CD4-positive, alpha-beta T cell treated with Interleukin-6 at 100 ng/mL for 8 hours (primary cell): Measurements from ENCODE around the gene PCSK2.

Experiments used
- DNase-seq: peaks from one replicate; pipeline ENCODE4 v3.0.0-alpha.2; 2020; ENCODE audit warnings: mixed read lengths, low spot score

The PCSK2 gene

DNA sequence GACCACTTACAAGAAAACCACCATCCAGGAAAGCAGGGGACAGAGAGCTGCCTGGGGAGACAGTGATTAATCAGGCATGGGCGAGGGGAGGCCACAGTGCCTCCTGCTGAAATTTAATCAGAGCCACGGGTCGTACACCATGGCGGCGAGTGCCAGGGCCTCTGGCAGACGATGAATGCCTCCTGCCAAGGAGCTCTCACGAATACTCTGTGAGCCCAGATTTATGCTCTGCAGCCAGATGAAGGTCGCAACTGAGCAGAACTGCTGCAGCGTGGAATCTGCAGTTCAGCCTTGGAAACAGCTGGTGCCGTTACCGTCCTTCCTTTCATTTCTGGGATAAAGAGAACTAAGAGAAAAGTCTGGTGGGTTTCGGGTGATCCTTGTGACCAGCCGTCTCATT, 218.7 kb downstream of the PCSK2 start:
- no peak for DNase-seq

DNA sequence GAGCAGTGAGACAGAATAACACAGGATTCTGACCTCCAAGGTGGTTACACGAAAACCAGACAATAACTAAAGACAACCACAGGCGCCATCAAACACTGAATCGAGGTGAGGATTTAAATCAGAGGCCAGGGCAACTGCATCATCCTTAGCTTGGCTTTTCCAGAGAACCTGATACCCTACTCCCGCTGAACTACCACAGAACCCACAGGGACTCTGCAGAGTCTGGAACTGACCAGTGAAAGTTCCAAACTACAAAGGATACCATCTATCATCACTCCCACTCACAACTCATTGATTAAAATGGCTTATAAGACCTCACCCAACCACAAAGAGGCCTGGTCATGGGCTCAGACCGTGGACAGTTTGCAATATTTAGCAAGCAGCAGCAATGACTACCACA, 219.3 kb downstream of the PCSK2 start:
- no peak for DNase-seq

DNA sequence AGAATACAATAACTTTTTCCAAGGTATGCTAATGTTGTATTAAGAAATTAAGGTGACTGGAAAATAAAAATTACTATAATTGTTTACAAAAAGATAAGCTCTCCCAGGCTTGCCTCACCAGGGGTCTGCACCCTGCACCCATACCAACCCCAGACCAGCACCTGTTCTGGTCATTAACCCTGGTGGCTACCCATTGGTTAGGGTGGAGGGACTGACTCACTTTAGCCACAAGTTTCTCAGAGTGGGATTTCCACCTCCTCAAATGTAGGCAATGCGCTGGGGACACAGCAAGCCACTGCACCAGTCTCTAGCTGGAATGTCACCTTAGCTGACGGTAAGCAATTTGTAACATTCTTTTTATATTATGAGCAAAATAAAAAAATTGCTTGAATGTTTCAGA, 221.2 kb downstream of the PCSK2 start:
- DNase-seq = no peak

DNA sequence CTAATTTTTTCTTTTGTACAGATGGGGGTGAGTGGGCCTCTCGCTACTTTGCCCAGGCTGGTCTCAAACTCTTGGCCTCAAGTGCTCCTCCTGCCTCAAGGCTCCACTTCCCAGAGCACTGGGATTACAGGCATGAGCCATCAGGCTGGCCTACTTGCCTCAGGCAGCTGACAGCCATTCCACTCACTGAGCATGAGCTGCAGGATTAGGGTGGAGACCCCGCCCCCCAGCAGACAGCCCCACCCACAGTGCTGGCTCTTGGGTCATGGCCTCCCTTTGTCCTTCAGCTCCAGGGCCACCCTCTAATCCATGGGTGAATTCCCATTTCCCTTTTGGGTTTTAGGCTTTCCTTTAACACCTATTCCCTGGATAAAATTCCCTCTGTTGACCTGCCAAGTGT, 222.2 kb downstream of the PCSK2 start:
- DNase-seq = no peak

DNA sequence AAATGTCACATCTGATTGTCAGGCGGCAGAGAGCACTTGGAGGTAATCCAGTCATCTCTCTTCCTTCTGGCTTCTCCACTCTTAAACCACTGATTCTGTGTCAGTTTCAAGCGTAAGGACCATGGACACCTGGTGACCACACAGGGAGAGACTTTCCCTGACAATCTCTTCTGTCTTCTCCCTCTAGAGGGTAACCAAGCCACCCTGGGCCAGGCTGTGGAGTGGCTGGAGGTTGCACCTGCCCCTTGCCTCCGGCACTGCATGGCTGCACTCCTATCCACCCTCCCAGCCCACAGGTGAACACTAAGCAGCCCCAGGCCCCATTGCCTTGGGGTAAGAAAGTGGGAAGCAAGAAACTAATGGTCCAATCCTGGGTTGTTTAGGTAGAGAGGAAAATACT, 225.6 kb downstream of the PCSK2 start:
- no peak for DNase-seq

DNA sequence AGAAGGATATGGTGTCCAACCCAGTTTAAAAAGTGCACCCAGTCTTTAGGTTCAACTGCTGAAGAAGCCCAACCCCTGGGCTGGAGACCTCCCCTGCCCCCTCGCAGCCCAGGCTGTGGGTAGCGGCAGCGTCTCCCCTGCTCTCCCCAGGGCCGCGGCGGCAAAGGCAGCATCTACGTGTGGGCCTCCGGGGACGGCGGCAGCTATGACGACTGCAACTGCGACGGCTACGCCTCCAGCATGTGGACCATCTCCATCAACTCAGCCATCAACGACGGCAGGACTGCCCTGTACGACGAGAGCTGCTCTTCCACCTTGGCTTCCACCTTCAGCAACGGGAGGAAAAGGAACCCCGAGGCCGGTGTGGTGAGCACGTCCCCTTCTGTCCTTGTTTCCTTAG, 226.8 kb downstream of the PCSK2 start:
- DNase-seq = no peak

DNA sequence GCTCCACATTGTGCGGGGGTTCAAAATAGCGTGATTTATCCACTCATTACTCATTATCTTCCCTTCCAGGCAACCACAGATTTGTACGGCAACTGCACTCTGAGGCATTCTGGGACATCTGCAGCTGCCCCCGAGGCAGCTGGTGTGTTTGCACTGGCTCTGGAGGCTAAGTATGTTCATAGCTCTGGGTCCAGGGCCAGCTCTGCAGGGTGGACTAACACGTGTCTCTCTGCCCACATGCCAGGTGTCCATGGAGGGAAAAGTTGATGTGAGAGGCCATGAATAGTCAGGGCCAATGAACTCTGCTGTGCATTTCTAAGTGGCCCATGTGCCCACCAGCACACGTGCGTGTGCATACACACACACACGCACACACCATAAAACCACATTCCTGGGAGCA, 229.4 kb downstream of the PCSK2 start:
- DNase-seq = no peak

DNA sequence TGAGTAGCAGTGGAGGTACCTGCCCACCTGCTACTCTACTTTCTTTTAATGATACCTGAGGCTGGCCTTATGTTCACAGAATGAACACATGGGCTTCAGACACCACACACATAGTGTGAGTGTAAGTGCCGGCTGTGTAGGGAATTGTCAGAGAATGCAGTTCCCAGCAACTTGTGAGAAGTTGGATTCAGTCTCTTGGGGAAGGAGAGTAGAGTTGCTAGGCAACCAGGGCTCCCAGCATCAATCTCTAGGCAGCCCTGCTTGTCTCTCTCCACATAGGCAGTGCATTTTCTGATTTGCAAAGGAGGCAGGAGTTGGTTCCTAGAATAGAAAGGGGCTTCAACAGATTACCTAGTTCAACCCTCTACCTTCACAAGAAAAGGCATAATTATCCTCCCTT, 230.2 kb downstream of the PCSK2 start:
- no peak for DNase-seq

DNA sequence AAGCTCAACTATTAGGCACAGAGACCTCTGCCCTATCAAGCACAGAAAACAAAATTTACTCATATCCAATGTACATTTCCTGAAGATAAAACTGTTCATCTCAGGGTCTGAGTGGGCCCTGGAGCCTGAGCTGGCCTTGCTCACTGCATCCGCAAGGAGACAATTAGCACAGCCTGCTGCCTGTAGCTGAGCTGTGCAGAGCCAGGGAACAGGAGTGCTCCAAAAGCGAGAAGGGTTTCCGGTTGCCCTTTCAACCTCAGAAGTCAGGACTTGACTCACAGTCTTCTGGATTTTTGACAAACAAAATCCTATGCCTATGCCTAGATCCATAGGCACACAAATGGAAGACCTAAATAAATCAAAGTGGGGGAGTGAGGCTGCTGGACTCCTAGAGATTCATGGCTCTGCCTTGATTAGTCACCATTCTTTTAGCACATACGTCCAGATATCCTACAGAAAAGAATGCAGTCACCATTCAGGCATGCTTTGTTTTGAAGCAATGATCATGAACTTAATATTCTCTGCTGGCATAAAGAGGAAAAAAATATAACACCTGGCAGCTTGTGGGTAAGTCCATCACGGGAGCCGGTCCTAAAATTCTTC, 230.8 kb downstream of the PCSK2 start:
- DNase-seq = no peak

DNA sequence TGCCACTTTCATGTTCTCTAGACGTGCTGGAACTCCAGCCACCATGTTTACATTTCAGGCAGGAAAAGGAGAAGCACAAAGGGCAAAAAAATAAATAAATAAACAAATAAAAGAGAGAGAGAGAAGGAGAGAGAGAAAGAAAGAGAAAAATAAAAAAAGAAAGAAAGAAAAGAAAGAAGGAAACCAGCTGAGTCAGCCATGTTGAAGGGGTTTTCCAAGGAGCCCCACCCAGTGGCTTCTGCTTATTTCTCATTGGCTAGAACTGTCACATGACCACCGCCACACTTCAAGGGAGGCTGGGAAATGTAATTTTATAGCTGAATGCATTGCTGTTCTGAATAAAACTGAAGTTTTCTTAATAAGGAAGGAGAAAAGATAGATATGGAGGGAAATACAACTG, 233.3 kb downstream of the PCSK2 start:
- no peak for DNase-seq

DNA sequence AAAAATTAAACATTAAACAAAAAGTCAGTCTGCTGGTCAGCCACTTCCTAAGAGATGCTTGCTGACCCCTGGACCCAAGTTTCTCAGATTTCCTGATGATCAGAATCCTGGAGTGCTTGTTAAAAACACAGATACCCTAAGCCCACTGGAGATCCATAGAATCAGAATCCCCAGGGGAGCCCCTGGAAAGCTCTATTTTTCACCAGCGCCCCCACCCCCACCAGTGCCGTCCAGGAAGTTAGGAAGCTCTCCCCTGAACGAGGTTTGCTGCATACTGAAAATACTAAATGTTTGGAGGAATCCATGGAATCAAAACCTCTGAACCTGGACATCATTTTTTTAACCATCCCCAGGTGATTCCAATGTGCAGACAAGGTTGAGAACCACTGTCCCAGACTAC, 235.1 kb downstream of the PCSK2 start:
- no peak for DNase-seq

DNA sequence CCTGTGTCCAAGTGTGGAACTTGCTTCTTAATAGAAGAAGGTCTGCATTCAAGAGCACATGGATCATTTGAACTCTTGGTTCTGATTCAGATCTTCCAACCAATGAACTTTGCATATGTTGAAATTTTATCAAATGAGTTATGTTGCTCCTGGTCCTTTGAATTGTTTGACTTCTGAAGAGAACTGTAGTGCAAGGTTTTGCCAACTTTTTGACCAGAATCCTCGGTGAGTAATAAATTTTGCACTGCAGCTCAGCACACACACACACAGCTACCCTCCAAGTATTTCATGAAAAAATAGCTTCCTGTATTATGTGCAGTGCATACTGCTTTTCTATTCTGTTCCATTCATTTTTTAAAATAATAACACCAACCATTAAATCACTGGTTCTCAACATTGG, 236.9 kb downstream of the PCSK2 start:
- DNase-seq = no peak

DNA sequence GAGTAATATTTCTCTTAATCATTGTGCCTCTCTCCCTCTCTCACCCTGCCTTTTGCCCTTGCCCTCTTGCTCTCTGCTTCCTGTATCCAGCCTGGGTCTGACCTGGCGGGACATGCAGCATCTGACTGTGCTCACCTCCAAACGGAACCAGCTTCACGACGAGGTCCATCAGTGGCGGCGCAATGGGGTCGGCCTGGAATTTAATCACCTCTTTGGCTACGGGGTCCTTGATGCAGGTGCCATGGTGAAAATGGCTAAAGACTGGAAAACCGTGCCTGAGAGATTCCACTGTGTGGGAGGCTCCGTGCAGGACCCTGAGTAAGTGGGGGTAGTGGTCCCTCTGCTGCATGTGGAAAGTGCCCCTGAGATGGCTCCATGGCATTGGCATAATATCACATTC, 238.4 kb downstream of the PCSK2 start:
- DNase-seq = no peak

DNA sequence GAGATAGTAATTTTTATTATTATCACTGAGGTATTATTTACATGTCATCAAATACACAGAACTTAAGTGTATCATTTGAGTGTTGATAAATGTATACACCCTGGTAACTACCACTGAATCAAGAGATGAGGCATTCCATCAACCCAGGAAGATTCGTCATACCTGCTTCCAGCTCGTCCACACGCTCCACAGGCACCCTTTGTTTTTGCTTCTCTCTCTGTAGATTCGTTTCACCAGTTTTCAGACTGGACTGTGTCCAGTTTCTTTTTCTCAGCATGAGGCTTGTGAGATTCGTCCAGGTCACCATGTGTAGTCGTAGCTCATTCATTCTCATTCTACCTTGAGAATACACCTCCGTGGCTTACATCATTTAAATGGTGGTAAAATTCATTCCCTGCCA, 239.8 kb downstream of the PCSK2 start:
- no peak for DNase-seq

DNA sequence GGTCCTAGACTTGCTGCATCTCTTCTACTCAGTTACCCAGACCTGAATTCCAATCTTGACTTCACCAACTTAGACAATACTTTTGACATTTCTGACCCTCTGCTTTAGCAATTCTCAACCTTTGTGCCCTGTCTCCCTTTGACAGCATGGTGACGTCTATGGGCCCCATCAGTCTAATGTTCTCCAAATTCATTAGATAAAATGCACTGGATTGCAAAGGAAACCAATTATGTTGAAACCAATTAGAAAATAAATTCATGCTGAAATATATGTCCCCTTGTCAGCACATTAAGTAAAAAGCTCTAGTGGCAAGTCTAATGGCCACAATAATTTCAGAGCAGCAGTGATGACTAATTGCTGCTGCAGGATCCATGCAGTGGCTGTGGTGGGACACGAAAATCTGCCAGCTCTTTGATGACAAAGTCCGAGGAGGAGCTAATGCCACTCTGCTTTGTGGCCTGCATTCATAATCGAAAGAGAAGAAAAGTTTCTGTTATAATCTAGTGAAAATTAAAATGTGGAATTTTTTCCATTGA, 240.3 kb downstream of the PCSK2 start:
- no peak for DNase-seq

DNA sequence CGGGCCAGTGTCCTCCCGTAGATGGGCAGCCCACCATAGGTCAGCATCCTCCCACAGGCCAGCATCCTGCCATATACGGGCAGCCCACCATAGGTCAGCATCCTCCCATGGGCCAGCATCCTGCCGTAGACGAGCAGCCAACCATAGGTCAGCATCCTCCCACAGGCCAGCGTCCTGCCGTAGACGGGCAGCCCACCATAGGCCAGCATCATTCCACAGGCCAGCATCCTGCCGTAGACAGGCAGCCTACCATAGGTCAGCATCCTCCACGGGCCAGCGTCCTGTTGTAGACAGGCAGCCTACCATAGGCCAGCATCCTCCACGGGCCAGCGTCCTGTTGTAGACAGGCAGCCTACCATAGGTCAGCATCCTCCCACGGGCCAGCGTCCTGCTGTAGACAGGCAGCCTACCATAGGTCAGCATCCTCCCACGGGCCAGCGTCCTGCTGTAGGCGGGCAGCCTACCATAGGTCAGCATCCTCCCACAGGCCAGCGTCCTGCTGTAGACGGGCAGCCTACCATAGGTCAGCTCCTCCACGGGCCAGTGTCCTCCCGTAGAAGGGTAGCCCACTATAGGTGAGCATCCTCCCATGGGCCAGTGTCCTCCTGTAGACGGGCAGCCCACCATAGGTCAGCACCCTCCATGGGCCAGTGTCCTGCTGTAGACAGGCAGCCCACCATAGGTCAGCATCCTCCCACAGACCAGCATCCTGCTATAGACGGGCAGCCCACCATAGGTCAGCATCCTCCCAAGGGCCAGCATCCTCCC, 241.4 kb downstream of the PCSK2 start:
- no peak for DNase-seq

DNA sequence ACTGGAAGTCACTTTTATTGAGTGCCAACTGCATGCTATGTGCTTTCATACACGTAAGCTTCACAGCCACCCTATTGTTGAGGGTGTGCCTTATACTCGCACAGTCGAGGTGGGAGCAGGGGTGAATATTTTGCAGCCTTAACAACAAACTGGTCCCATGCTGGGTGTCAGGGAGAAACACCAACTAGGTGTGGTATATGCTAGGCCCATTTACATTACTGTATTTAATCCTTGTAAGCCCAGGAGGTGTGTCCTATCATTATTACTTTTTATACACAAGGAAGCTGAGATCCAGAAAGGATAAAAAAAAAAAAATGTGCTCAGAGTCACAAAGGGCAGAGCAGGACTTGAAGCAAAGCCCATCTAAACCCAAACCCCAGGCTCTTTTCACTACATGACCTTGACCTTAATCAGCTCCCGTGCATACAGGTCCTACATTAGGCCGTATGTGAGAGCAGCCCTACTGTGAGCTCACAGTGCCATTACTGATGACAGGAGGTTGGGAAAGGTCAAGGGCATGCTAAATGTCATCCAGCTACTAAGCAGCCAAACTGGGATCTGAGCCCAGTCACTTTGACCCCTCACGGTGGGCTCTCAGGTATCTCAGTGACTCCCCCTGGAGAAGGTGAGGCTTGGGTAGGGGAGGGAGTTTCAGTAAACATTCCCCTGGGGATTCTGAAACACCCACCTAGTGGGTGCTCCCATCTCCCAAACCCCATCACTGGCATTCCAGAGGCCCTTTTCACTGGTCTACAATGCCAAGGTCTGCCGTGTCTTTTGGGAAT, 242.6 kb downstream of the PCSK2 start:
- no peak for DNase-seq

DNA sequence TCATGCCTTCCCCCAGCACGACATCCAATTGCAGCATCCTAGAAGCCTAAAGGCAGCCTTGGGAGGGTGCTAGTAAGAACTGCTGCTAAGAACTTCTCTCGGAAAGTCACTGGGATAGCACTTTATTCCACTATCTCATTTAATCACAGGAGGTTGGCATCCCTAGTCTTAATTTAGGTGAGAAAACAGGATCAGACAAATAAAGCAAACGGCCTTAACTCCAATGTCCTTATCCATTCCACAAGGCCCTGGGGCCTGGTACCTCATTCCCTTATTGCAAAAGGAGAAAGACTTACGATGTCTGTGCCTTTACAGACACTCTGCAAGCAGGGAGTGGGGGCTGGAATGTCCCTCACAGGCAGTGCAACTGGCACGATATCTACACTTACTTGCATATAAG, 243.7 kb downstream of the PCSK2 start:
- DNase-seq = no peak

DNA sequence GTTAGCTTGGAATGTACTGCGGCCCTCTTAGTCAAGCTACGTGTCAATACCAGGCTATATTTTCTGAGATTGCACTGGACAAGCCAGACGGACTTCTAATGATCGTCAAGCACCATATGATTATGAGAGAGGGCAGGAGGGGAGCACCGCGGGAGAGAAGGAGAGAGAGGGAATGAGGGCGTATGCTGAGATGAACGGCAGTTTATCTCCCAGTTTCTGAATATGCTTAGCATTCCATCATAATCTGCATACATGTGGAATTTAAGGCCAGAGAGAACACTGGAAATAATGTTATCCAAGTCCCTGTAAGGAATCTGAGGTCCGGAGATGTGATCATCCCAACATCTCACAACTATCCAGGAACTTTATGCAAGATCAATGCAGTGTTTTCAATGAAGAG, 244.1 kb downstream of the PCSK2 start:
- no peak for DNase-seq

DNA sequence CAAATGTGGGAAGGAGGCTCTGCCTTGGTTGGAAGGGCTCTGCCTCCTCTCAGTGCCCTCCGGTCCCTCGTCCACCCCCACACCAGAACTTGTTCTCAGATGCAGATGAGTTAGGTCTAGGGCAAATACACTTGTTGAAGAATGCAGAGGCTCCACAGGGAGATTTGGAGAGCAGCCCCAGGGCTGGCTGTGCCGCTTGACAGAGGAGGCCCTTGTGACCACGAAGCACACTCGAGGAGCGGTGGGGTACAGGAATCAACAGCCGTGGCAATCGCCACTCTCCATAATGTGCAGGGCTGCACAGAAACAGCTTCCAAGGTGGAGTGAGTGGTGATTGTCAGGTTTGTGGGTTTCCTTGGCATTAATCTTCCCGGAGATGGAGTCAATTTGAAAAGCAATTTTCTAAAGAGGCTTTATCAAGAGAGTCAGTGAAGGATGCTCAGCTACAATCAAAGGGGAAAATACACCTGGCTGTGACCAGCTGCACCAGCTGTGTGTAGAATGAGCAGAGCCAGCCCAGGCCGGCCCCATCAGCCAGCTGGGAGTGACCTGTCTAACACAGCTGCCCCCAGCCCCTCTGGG, 244.9 kb downstream of the PCSK2 start:
- no peak for DNase-seq

DNA sequence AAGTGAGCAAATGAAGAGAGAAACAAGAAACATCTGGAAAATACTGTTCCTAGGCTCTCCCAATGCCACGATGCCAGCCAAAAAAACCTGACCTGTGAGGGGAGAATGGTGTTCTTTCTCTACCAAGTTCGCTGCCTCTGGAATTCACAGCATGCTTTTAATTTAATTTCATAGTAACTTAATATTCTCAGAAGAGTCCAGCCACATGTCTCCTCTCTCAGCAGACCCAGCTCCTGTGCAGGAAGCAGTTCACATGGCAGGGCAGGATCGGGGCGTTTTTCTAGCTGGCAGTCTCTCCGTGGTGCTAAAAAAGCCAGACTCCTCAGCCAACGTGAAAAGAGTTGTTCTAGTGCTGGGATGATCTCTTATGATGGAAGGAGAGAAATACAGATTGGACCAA, 246.8 kb downstream of the PCSK2 start:
- DNase-seq = no peak

DNA sequence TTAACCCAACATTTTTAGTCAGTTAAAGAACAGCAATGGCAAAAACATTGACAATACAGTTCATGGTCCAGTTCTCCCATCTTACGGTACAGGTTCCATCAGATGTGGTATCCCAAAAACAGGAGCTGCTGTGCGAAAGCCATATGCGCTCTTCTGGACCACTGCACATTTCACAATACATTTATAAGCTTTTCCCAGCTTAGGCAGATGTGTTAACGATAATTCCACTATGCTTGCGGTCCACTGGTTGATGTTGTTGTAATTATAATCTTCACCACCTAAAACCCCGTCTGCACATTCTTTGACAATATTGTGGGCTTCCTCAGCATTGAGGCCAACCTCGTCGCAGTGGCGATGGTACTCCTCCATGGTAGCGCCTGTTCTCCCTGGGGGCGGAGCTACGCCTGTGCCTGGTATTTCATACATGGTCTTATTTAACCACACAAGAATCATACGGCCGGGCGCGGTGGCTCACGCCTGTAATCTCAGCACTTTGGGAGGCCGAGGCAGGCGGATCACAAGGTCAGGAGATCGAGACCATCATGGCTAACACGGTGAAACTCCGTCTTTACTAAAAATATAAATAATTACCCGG, 252.3 kb downstream of the PCSK2 start:
- DNase-seq = no peak
